Motor neuron (in vitro differentiated cells): ENCODE data around the gene SLC41A3. TPM values are rescaled to one million over a fixed set of nuclear protein-coding genes. Genes with fewer than 3 reads are reported as not detected.
"Not testable (repeated sequence)": the region's sequence is repeated elsewhere in the genome, so short reads cannot be mapped to it uniquely, and the experiment has no call there.

Experiments used
- ATAC-seq, 8 experiments: fragments of 200-7000 bp; cut with Tn5 transposase; replicated peaks in 6 of 8; 2 replicates each; pipeline ENCODE4 v1.8.0; 2021; ENCODE audit warnings: mild to moderate bottlenecking in 8 of 8, moderate library complexity in 8 of 8
- H3K27ac ChIP-seq, 2 donors: fragments of 250-450 bp; sonication (Bioruptor Pico); 2 replicates each; pipeline ENCODE4 v1.9.0; 2021; ENCODE audit warnings: antibody characterized with exemption in 2 of 2, mild to moderate bottlenecking in 2 of 2, moderate library complexity in 1 of 2
- H3K4me1 ChIP-seq, 2 donors: fragments of 250-450 bp; sonication (Bioruptor Pico); replicated peaks in 1 of 2; 2 replicates each; pipeline ENCODE4 v1.6.1; 2021; ENCODE audit warnings: antibody characterized with exemption in 2 of 2, mild to moderate bottlenecking in 2 of 2, moderate library complexity in 1 of 2
- H3K4me3 ChIP-seq, 5 donors: fragments of 250-450 bp; sonication (Bioruptor Pico); 2 replicates each; pipeline ENCODE4 v1.9.0; 2021; ENCODE audit warnings: antibody characterized with exemption in 5 of 5, mild to moderate bottlenecking in 5 of 5, moderate library complexity in 4 of 5
- WGBS, 10 experiments: fragments of 450-650 bp; shearing (Covaris generic); methylation state at CpG; one replicate each; pipeline ENCODE4 v1.0.0; 2022; 5-methylcytosine and 5-hydroxymethylcytosine counted together
- in situ Hi-C, 9 experiments: fragments of 400-800 bp; cut with MboI; loops; one replicate each; pipeline ENCODE4 v1.15.0; 2021; ENCODE audit warnings: low sequenced_read_pairs in 9 of 9, low pct_unique_long_range_greater_than_20kb in 2 of 9; ENCODE audit not compliant: unreplicated experiment in 9 of 9
- total RNA-seq, 8 experiments: library from RNA; unstranded; fragments of 300-600 nt; gene quantifications; 2 replicates each; pipeline versions ENCODE4 v1.2.3 to v1.2.4, GENCODE V29; 2022

The SLC41A3 gene
- total RNA-seq, 8 experiments from 2014 or later: 23.8 to 54.5 (median 30.3) TPM

- H3K4me3 ChIP-seq: no peak overlapping the region
- no peak overlapping the region for H3K27ac ChIP-seq
- no peak for ATAC-seq
- H3K4me1 ChIP-seq: no peaks in the 10 kb centered on the region
- WGBS, 10 experiments: 50 to 90% (median 76%) methylated on average over 1 to 3 of the region's 3 CpGs; no CpG with 5 or more reads in 1 of the 10 experiments
- in situ Hi-C loops: loop anchor here in 1 of 9 experiments (25.0 kb wide), 1 partner anchor 247 kb away; no protein-coding TSS in a partner anchor
Observed at GRCh38 chr3:125965505-125965904, 118.4 kb downstream of the SLC41A3 start.

GRCh38 chr3:125963834-125964233, 120.1 kb downstream of the SLC41A3 start:
- not testable (repeated sequence) for ATAC-seq, H3K4me1 ChIP-seq, H3K4me3 ChIP-seq, H3K27ac ChIP-seq
- 71% methylated on average over 1 of the region's 1 CpG; no CpG with 5 or more reads in 9 of the 10 experiments for WGBS, 10 experiments
- in situ Hi-C loops: loop anchor here in 1 of 9 experiments (25.0 kb wide), 1 partner anchor 248 kb away; no protein-coding TSS in a partner anchor

DNA sequence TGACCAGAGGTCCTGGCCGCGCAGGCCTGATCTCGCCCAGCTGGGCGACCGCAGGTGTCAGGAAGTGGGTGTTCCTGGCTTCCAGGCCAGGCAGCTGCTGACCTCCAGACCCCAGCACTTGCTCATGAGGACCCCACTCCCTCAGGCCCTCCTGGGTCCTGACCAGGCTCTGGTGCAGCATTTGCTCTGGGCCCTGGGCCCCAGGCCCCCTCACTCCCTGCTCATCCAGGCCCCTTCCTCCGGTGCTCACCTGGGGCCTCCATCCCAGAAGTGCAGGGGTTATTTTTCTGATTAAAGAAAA, 122.7 kb downstream of the SLC41A3 start:
- WGBS, 10 experiments: 0 to 100% (median 60%) methylated on average over 1 of the region's 6 CpGs; no CpG with 5 or more reads in 7 of the 10 experiments
- H3K4me3 ChIP-seq: no peak overlapping the region
- no peak overlapping the region for H3K27ac ChIP-seq
- in situ Hi-C loops: loop anchor here in 1 of 9 experiments (25.0 kb wide), 1 partner anchor 251 kb away; no protein-coding TSS in a partner anchor
- H3K4me1 ChIP-seq: no peaks in the 10 kb centered on the region
- ATAC-seq: no peak

DNA sequence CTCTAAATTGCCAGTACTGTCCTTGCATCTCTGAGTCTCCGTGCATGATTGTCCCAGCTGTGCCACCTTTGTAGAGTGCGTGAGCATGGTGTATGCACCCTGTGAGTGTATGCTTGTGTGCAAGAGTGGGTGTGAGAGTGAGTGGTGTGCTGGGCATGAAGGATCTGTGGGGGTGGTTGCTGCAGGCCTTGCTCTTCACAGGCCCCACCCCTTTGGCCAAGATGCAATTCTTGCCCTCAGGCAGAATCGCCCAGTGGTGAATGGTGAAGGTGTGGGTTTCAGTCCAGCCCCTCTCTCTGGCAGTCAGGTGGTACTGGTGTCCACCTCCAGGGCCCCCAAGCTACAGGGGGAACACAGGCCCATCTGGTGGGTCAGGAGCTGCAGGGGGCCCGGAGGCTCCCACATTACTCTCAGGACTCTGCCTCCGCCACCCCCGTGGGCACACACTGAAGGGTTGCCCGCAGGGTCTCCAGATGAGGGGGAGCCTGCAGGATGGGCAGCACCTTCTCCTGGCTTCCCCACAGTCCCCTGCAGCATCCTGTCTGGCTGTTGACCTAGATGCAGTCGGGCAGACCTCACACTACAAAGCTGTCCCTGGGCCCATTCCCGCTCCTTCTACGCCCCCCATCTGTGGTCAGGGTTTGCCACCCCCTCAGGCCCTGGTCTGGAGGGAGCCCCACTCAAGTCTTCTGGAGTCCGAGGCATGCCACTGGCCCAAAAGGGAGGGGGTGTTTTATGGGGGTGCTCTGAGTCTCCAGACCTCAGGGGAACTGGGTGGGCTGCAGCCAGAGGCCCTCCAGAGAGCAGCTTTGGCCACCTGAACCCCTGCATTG, 123.3 kb downstream of the SLC41A3 start:
- no peak overlapping the region for H3K27ac ChIP-seq
- H3K4me1 ChIP-seq: no peaks in the 10 kb centered on the region
- 49 to 100% (median 85%) methylated on average over 1 to 2 of the region's 11 CpGs; no CpG with 5 or more reads in 6 of the 10 experiments for WGBS, 10 experiments
- no peak overlapping the region for H3K4me3 ChIP-seq
- in situ Hi-C loops: loop anchor here in 1 of 9 experiments (25.0 kb wide), 1 partner anchor 252 kb away; no protein-coding TSS in a partner anchor
- ATAC-seq: no peak

DNA sequence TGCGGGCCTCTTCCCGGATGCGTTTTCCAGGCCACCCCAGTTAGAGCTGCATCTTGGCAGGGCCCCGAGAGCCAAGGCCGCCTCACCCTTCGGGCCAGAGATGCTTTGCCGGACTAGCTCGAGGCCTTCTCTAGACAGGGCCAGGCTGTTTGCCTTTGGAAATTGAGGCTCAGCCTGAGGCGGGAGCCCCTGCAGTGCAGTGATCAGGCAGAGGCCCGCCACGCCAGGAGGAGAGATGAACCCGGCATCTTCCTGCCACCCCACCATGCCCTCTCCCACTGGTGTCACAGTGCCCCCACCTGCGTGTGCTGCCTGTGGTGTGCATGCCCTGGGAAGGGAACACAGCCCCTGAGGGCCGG, 123.9 kb downstream of the SLC41A3 start:
- H3K4me1 ChIP-seq: no peaks in the 10 kb centered on the region
- no peak for ATAC-seq
- 90 to 100% (median 97%) methylated on average over 1 to 3 of the region's 14 CpGs; no CpG with 5 or more reads in 6 of the 10 experiments for WGBS, 10 experiments
- in situ Hi-C loops: loop anchor here in 1 of 9 experiments (25.0 kb wide), 1 partner anchor 252 kb away; no protein-coding TSS in a partner anchor
- H3K4me3 ChIP-seq: no peak overlapping the region
- no peak overlapping the region for H3K27ac ChIP-seq

DNA sequence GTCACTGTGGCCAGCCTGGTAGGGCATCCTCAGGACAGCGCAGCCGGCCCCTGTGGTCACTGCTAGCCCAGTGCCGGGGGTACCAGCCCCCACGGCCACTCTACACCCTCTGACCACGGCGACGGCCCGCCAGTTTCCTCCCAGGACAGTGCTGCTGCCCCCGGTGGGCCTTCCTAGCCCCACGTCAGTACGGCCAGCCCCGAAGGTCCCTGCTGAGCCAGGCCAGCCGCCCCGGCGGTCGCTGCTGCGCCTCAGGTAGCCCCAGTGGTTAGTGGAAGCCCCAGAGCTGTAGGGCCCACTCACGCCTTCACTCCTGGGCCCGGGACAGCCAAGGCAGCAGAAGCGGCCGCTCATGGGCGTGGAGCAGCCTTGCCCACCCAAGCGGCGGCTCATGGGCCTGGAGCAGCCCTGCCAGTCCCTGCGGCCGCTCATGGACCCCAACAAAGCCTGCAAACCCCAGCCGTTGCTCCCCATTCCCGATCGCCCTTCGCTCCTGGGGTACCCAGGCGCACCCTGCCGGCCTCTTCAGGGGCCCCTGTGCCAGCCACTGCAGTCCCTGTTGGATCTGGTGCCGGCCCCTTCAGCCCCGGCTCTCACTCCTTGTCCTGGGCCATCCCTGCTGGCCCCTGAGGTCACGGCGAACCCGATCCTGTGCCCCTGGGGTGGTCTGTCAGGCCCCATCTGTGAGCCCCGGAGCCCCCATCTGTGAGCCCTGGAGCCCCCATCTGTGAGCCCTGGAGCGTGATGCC, 124.4 kb downstream of the SLC41A3 start:
- WGBS, 10 experiments: 60 to 92% (median 88%) methylated on average over 2 to 14 of the region's 39 CpGs; no CpG with 5 or more reads in 5 of the 10 experiments
- Histone ChIP-seq H3K4me1 (no peaks in the 10 kb centered on the region), H3K27ac (no peak overlapping the region), H3K4me3 (no peak overlapping the region)
- ATAC-seq: no peak
- in situ Hi-C loops: loop anchor here in 1 of 9 experiments (25.0 kb wide), 1 partner anchor 253 kb away; no protein-coding TSS in a partner anchor

GRCh38 chr3:125958511-125959316, 125.2 kb downstream of the SLC41A3 start:
- H3K4me3 ChIP-seq: no peak overlapping the region
- WGBS, 10 experiments: 90 to 100% (median 95%) methylated on average over 1 to 9 of the region's 46 CpGs; no CpG with 5 or more reads in 7 of the 10 experiments
- in situ Hi-C loops: loop anchor here in 1 of 9 experiments (25.0 kb wide), 1 partner anchor 254 kb away; no protein-coding TSS in a partner anchor

GRCh38 chr3:125957674-125958510, 126.0 kb downstream of the SLC41A3 start:
- H3K27ac ChIP-seq: no peak overlapping the region
- peak overlapping the region in 2 of 5 donors; percentile 5 to 17 for H3K4me3 ChIP-seq
- peak in 5 of 8 experiments; percentile 24 to 67 (median 54) for ATAC-seq
- no peaks in the 10 kb centered on the region for H3K4me1 ChIP-seq
- WGBS, 10 experiments: 30 to 100% (median 63%) methylated on average over 1 to 9 of the region's 75 CpGs; no CpG with 5 or more reads in 4 of the 10 experiments
- in situ Hi-C loops: loop anchor here in 1 of 9 experiments (25.0 kb wide), 1 partner anchor 254 kb away; no protein-coding TSS in a partner anchor

More at GRCh38 chr3:125958511-125959316, 125.2 kb downstream of the SLC41A3 start:
- ATAC-seq: peak in 1 of 8 experiments; percentile 15
- no peaks in the 10 kb centered on the region for H3K4me1 ChIP-seq
- no peak overlapping the region for H3K27ac ChIP-seq

GRCh38 chr3:125957020-125957419, 126.9 kb downstream of the SLC41A3 start:
- not testable (repeated sequence) for H3K27ac ChIP-seq, H3K4me3 ChIP-seq, H3K4me1 ChIP-seq, ATAC-seq
- in situ Hi-C loops: loop anchor here in 1 of 9 experiments (25.0 kb wide), 1 partner anchor 255 kb away; no protein-coding TSS in a partner anchor
- WGBS, 10 experiments: 89% methylated on average over 1 of the region's 4 CpGs; no CpG with 5 or more reads in 9 of the 10 experiments
